Thyroid gland (tissue), 4 donors: ENCODE results near the gene TMEM121.

Experiments
- POLR2A ChIP-seq, 2 donors: fragments of 450-650 bp; IDR thresholded peaks; one replicate each; pipeline ENCODE4 v1.6.1; 2017; ENCODE audit warnings: antibody characterized with exemption in 2 of 2, mild to moderate bottlenecking in 2 of 2, moderate library complexity in 1 of 2
- TF ChIP-seq, protein P1 (sequence below), 6 experiments: fragments of 200-600 bp in 3 of 6; fragments of 450-650 bp in 3 of 6; sonication (generic) in 3 of 6; IDR thresholded peaks; one replicate each; pipeline ENCODE4 v1.5.1; 2016 to 2019; ENCODE audit warnings: antibody characterized with exemption in 6 of 6, mild to moderate bottlenecking in 2 of 6, inconsistent platforms in 1 of 6, moderate library complexity in 1 of 6

DNA sequence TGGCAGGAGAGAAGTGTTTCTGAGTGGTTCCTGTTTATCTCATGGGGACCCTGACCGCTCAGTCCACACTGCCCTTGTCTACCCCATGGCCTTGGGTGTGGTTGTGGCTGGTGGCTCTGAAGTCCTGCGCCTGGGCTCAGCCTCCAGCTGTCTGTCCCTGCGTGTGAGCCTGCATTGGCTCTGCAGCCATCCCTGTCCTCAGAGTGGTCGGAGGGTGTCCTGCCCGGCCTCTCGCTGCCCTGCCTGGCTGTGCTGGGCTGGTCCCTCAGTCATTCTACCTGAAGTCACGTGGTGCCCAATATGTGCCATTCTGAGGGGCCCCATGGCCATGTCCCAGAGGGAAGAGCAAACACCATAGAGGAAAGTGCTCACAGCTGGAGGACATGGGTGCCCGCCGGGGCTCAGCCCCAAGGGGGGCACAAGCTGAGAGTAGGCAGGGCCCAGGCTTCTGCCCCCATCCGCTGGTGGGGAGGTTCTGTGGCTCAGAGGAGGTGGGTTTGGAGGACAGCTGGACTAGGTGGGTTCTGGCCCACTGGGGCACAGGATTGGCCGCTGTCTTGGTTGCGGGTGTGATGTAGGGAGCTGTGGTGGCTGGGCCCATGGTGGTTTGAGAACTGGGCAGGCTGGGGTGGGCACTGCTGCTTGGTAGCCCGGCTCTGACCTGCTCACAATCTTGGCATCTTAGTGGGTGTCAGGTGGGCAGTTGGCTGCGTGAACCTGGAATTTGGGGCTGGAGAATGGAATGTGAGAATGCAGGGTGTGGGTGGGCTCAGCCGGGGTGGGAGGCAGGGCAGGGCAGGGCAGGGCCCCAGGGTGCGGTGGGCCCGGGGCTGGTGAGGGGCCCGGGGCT lies 23.7 kb upstream of the TMEM121 start:
- TF ChIP-seq, protein P1, sequence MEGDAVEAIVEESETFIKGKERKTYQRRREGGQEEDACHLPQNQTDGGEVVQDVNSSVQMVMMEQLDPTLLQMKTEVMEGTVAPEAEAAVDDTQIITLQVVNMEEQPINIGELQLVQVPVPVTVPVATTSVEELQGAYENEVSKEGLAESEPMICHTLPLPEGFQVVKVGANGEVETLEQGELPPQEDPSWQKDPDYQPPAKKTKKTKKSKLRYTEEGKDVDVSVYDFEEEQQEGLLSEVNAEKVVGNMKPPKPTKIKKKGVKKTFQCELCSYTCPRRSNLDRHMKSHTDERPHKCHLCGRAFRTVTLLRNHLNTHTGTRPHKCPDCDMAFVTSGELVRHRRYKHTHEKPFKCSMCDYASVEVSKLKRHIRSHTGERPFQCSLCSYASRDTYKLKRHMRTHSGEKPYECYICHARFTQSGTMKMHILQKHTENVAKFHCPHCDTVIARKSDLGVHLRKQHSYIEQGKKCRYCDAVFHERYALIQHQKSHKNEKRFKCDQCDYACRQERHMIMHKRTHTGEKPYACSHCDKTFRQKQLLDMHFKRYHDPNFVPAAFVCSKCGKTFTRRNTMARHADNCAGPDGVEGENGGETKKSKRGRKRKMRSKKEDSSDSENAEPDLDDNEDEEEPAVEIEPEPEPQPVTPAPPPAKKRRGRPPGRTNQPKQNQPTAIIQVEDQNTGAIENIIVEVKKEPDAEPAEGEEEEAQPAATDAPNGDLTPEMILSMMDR (IDR thresholded peaks at IDR 0.05): no peak
- no peak for TF ChIP-seq POLR2A (IDR thresholded peaks at IDR 0.05)
